Common myeloid progenitor, CD34-positive (primary cell): ENCODE results near the gene SOCS7.
A peak's percentile ranks its signal among the peaks of the same experiment; 100 is the strongest.

Experiments used
- CTCF ChIA-PET: fragments of 350-600 bp; sonication (Branson Sonifier 250); formaldehyde crosslinking; loops from one replicate; lab custom pipeline; 2021; ENCODE audit warnings: antibody characterized with exemption; lab: Charles Lee
- POLR2A ChIA-PET: fragments of 350-600 bp; sonication (Branson Sonifier 250); formaldehyde crosslinking; loops from one replicate; lab custom pipeline; 2021; ENCODE audit warnings: antibody characterized with exemption; lab: Charles Lee
- DNase-seq, 3 donors: peaks; one replicate each; pipeline versions ENCODE4 v3.0.0 to v3.0.0-alpha.2; 2013
- H3K27ac ChIP-seq, 2 experiments: 1 replicate in 1 of 2; 2 replicates in 1 of 2; pipeline ENCODE4 v1.7.0; 2013; ENCODE audit warnings: inconsistent platforms in 2 of 2, low read length in 2 of 2, mild to moderate bottlenecking in 2 of 2, low read depth in 1 of 2, moderate library complexity in 1 of 2; ENCODE audit not compliant: severe bottlenecking in 2 of 2, insufficient read depth in 1 of 2, poor library complexity in 1 of 2
- H3K27me3 ChIP-seq, 5 experiments: replicated peaks in 2 of 5; 1 replicate in 3 of 5; 2 replicates in 2 of 5; pipeline versions ENCODE4 v1.6.1 to v1.7.0; 2013; ENCODE audit warnings: low read length in 4 of 5, mild to moderate bottlenecking in 2 of 5, moderate library complexity in 2 of 5, inconsistent platforms in 1 of 5; ENCODE audit not compliant: insufficient read depth in 5 of 5, control insufficient read depth in 4 of 5
- H3K36me3 ChIP-seq, 4 experiments: 1 replicate in 2 of 4; 2 replicates in 2 of 4; pipeline versions ENCODE4 v1.6.1 to v1.7.0; 2013; ENCODE audit warnings: low read length in 3 of 4, control low read depth in 1 of 4, mild to moderate bottlenecking in 1 of 4; ENCODE audit not compliant: control insufficient read depth in 4 of 4, insufficient read depth in 4 of 4
- H3K4me1 ChIP-seq, 4 experiments: 1 replicate in 3 of 4; 2 replicates in 1 of 4; pipeline versions ENCODE4 v1.6.1 to v1.7.1; 2013; ENCODE audit warnings: low read length in 3 of 4, mild to moderate bottlenecking in 3 of 4, control low read depth in 1 of 4, inconsistent platforms in 1 of 4, moderate library complexity in 1 of 4; ENCODE audit not compliant: control insufficient read depth in 4 of 4, insufficient read depth in 4 of 4; ENCODE audit errors: control extremely low read depth in 1 of 4
- H3K4me3 ChIP-seq, 7 experiments: 1 replicate in 4 of 7; 2 replicates in 3 of 7; pipeline versions ENCODE4 v1.5.1 to v1.7.0; 2013; ENCODE audit warnings: mild to moderate bottlenecking in 7 of 7, low read length in 6 of 7, moderate library complexity in 6 of 7, inconsistent platforms in 2 of 7, low read depth in 2 of 7, control low read depth in 1 of 7; ENCODE audit not compliant: insufficient read depth in 4 of 7, control insufficient read depth in 1 of 7; ENCODE audit errors: extremely low read depth in 1 of 7
- H3K9me3 ChIP-seq, 5 experiments: 1 replicate in 4 of 5; 2 replicates in 1 of 5; pipeline versions ENCODE4 v1.6.1 to v1.7.1; 2013; ENCODE audit warnings: low read length in 4 of 5, mild to moderate bottlenecking in 2 of 5, inconsistent platforms in 1 of 5, low read depth in 1 of 5, moderate library complexity in 1 of 5; ENCODE audit not compliant: control insufficient read depth in 4 of 5, insufficient read depth in 2 of 5; ENCODE audit errors: control extremely low read depth in 1 of 5
- WGBS: methylation state at CpG from one replicate; pipeline ENCODE4 v1.1.5; 2013; ENCODE audit not compliant: insufficient coverage; 5-methylcytosine and 5-hydroxymethylcytosine counted together

The SOCS7 gene

DNA sequence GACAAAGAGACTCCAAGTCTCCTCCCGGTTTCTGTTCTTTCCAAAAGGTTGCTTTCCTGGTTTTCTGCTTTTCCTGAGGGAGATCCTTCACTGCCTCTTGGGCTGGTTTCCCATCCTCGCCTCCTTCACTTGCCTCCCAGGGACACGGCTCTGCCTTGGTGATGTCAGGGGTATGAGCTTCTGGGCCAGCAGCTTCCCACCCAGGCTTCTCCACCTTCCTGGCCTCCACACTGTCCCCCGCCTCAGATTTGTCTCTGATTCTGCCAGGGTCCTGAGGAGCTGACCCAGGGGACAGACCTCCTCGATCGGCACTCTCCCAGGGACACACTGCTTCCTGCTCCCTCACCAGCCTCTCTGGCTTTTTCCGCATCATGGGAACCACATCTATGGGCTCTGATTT is 22.4 kb upstream of the SOCS7 start:
- POLR2A ChIA-PET: no interaction called here
- DNase-seq: no peak
- no peaks in the 10 kb centered on the region for H3K9me3 ChIP-seq
- no peak overlapping the region for H3K27ac ChIP-seq
- H3K4me3 ChIP-seq: no peak overlapping the region
- WGBS: 97% methylated on average over 7 of the region's 7 CpGs
- no peaks in the 10 kb centered on the region for H3K27me3 ChIP-seq
- H3K36me3 ChIP-seq: no peaks in the 10 kb centered on the region
- CTCF ChIA-PET: interaction anchor here (1.5 kb wide), 1 partner anchor 20 kb away, joined by 5 read pairs; no protein-coding TSS in a partner anchor
- peaks cover 0 to 30% (median 24%) of the 10 kb centered on the region in 4 experiments for H3K4me1 ChIP-seq

DNA sequence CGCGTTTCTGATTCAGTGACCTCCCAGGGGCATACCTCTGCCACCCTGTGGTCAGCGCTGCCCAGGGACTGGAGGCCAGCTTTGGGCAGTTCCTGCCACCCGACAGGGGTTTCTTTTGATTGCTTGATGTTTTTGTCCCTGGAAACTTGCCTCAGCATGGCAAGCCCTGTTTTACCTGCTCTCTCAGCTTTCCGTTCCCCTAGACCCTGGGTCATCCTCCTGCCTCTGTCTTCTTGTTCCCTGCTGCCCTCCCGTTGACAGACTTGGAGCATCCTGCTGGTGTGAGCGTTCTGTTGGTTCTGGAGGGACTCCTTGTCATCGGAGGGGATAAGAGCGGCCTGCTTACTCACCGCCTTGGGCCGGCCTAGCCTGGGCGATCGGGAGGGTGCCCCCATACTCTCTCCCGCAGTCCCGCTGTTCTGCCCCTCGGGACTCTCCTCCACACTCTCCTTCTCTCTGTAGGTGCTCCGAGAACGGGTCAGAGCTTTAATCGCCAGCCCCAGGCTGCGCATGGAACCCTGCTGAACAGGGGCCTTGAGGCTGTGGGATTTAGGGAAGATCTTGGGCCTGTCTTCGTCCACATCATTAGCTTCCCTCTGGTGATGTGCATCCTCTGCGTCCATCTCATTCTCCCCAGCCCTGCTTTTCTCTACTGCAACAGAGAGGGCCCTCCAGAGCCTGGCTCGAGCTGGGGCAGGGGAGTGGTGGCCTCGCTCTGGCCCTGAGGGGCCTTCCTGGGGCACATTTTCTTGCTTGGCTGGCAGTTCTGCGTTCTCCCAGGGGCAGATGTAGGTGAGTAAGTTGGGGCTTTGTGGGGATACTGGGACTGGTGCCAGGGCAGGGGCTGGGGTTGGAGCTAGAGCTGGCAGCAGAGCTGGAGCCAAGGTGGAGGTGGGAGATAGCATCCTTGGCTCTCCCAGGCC is 21.6 kb upstream of the SOCS7 start:
- CTCF ChIA-PET: interaction anchor here (1.5 kb wide), 2 partner anchors 19 kb away, joined by 4 to 5 read pairs; no protein-coding TSS in a partner anchor
- POLR2A ChIA-PET: no interaction called here
- Histone ChIP-seq H3K27me3 (no peaks in the 10 kb centered on the region), H3K36me3 (no peaks in the 10 kb centered on the region), H3K27ac (no peak overlapping the region), H3K9me3 (no peaks in the 10 kb centered on the region), H3K4me1 (peaks cover 0 to 26% (median 20%) of the 10 kb centered on the region in 4 experiments), H3K4me3 (no peak overlapping the region)
- DNase-seq: no peak
- WGBS: 97% methylated on average over 23 of the region's 25 CpGs

DNA sequence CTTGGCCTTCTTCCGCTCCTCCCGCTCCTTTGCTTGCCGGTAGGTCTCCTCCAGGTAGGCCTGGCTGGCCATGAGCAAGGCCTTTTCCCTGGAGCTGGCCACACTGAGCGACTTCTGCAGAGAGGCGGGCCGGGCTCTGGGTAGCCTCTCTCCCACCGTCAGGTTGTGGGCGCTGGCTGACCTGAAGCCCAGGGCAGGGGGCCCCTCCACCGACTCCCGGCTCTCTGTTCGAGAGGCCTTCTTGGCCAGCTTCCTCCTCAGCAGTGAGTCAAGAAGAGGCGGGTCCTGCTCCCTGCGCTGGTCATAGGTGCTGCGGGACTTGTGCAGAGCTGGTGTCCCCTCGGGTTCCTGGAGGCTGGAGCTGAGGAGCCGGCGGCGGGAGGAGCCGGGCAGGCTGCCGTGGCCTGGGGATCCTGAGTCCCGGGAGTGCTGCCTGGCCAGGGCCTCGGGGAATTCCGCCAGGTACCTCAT is 20.7 kb upstream of the SOCS7 start:
- Histone ChIP-seq H3K4me1 (peaks cover 0 to 18% (median 14%) of the 10 kb centered on the region in 4 experiments), H3K9me3 (no peaks in the 10 kb centered on the region), H3K27me3 (no peaks in the 10 kb centered on the region), H3K27ac (no peak overlapping the region), H3K36me3 (no peaks in the 10 kb centered on the region), H3K4me3 (no peak overlapping the region)
- no peak for DNase-seq
- ChIA-PET POLR2A (no interaction called here), CTCF (interaction anchor here (1.5 to 4.1 kb wide), 3 partner anchors 12 to 82 kb away, joined by 4 to 30 read pairs (median 13); partner anchors contain the start of gene GPR179)
- WGBS: 96% methylated on average over 23 of the region's 23 CpGs

DNA sequence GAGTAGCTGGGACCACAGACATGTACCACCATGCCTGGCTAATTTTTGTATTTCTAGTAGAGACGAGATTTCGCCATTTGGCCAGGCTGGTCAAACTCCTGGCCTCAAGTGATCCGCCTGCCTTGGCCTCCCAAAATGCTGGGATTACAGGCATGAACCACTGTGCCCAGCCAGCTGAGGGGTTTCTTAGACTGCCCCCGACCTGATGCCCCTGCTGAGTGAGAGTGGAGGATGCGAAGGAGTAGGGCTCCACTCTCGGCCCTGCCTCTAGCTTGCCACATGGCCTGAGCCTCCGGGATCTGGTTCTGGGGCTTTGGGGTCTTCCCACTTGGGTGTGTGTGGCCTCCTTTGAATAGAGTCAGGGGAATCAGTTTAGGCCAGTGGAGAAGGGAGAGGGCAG is 18.9 kb upstream of the SOCS7 start:
- Histone ChIP-seq H3K27ac (no peak overlapping the region), H3K27me3 (no peaks in the 10 kb centered on the region), H3K9me3 (no peaks in the 10 kb centered on the region), H3K4me1 (peaks cover 0 to 2% (median 0%) of the 10 kb centered on the region in 4 experiments), H3K4me3 (no peak overlapping the region), H3K36me3 (no peaks in the 10 kb centered on the region)
- 92% methylated on average over 7 of the region's 7 CpGs for WGBS
- no peak for DNase-seq
- POLR2A ChIA-PET: no interaction called here
- CTCF ChIA-PET: interaction anchor here (0.7 to 4.1 kb wide), 6 partner anchors 7 to 117 kb away, joined by 3 to 30 read pairs (median 6); partner anchors contain the start of gene GPR179

DNA sequence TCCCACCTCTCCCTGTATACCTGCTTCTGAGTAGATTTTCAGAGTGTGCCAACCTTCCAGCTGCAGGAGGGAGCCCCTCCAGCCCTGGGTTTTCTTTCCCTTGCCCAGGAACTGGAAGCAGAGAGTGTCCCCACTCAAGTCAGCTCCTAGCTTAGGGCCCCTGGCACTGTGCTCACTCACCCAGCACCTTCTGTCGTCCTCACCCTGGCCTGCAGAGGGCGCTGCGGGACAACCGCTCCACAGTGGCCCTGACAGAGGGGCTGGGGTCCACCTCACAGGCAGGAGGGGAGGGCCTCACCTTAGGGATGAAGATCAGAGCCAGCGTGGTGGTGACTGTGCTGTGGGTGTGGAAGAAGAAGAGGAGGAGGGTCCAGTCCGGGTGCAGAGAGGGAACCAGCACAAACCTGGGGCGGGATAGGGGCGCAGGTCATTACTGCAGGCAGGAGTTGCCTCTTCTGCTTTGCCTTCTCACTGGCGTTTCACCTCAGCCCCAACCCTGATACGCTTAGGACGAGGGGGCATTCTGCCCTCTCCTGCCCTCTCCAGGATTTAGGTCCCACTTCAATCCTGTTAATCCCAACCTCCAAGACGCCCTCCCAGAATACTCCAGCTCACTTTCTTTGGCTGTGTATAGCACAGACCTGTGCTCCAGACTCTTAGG is 17.9 kb upstream of the SOCS7 start:
- WGBS: 81% methylated on average over 8 of the region's 12 CpGs
- H3K27ac ChIP-seq: no peak overlapping the region

DNA sequence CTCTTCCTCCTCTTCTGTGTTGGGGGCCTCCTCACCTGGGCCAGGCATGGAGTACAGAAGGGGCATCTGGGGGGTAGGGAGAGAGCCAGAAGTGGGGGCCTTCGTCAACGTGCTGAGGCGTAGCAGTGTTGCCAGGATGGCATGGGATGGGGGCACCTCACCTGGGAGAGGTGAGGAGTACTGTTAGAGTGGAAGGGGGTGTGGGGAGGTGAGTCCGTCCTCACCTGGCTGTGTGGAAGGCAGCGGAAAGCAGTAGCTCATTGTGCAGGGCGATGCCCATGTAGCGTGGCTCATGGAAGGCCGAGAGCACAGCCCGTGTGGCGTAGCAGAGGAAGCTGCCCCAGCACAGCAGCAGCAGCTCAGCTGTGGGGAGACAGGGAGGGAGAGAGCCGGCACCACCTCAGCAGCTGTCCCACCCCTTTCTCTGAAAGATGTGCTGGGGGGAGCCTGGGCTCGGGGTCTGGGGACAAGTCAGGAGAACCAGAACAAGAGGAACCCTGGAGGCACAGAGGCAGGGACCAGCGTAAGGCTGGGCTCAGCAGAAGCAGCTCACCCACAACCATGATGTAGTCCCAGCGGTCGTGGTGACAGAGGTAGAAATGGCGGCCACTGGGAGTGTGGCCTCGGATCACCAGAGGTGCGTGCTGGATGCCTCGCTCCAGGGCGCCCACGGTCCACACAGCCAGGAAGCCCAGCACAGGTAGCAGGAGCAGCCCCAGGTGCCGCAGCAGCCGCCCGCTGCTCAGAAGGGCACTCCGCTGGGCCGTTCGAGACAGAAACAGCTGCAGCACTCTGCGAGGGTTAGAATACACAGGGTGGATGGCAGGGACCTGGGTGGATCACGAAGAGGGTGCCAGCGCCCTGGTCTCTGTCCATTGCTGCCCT is 16.9 kb upstream of the SOCS7 start:
- H3K27ac ChIP-seq: no peak overlapping the region
- no peaks in the 10 kb centered on the region for H3K27me3 ChIP-seq
- no peaks in the 10 kb centered on the region for H3K4me1 ChIP-seq
- DNase-seq: no peak
- ChIA-PET POLR2A (no interaction called here), CTCF (interaction anchor here (1.0 to 4.1 kb wide), 5 partner anchors 8 to 52 kb away, joined by 3 to 30 read pairs (median 3); partner anchors contain the start of gene GPR179)
- WGBS: 94% methylated on average over 26 of the region's 30 CpGs
- no peaks in the 10 kb centered on the region for H3K9me3 ChIP-seq
- no peaks in the 10 kb centered on the region for H3K36me3 ChIP-seq
- no peak overlapping the region for H3K4me3 ChIP-seq

More for the DNA sequence above, 17.9 kb upstream of the SOCS7 start:
- Histone ChIP-seq H3K9me3 (no peaks in the 10 kb centered on the region), H3K36me3 (no peaks in the 10 kb centered on the region), H3K4me1 (no peaks in the 10 kb centered on the region), H3K27me3 (no peaks in the 10 kb centered on the region), H3K4me3 (no peak overlapping the region)
- POLR2A ChIA-PET: no interaction called here
- CTCF ChIA-PET: interaction anchor here (0.7 to 4.1 kb wide), 7 partner anchors 8 to 116 kb away, joined by 3 to 30 read pairs (median 5); partner anchors contain the start of gene GPR179
- DNase-seq: peak in 2 of 3 donors; percentile 36 to 53
